K562 (cell line): Measurements from ENCODE around the gene SHB. TPM values are rescaled to one million over a fixed set of nuclear protein-coding genes. Genes with fewer than 3 reads are reported as not detected.

ENCODE experiments used
- DMBX1 ChIP-seq: fragments of 250-450 bp; sonication (Bioruptor Pico); IDR thresholded peaks from 2 replicates; pipeline ENCODE4 v1.8.0; 2022; ENCODE audit warnings: inconsistent platforms, mild to moderate bottlenecking, moderate library complexity, borderline replicate concordance
- HIVEP1 ChIP-seq: fragments of 250-450 bp; sonication (Bioruptor Pico); IDR thresholded peaks from 2 replicates; pipeline ENCODE4 v1.4.0; 2020; ENCODE audit warnings: mild to moderate bottlenecking
- MAFK ChIP-seq: IDR thresholded peaks from 2 replicates; pipeline ENCODE4 v1.6.1; 2011; ENCODE audit warnings: low read length, improper control_type of control experiment
- MXI1 ChIP-seq: IDR thresholded peaks from 2 replicates; pipeline ENCODE4 v1.6.1; 2011; ENCODE audit warnings: low read depth, mild to moderate bottlenecking, improper control_type of control experiment, low read length
- NCOA1 ChIP-seq: fragments of 450-650 bp; IDR thresholded peaks from 2 replicates; pipeline ENCODE4 v1.6.1; 2016; ENCODE audit warnings: low read depth
- POLR3G ChIP-seq: IDR thresholded peaks from 2 replicates; pipeline ENCODE4 v1.6.1; 2011; ENCODE audit not compliant: insufficient read length, insufficient replicate concordance; ENCODE audit errors: extremely low read depth
- PURB ChIP-seq: sonication (generic); formaldehyde crosslinking; IDR thresholded peaks from 2 replicates; pipeline ENCODE4 v1.9.0; 2021; ENCODE audit warnings: low read depth, mild to moderate bottlenecking, missing genetic modification reagents
- TAF1 ChIP-seq: IDR thresholded peaks from 2 replicates; pipeline ENCODE4 v1.6.1; 2011; ENCODE audit warnings: mild to moderate bottlenecking, low read length, moderate library complexity; ENCODE audit not compliant: insufficient read depth, control insufficient read depth, severe bottlenecking; ENCODE audit errors: extremely low read depth
- TCF7 ChIP-seq: sonication (generic); IDR thresholded peaks from 2 replicates; pipeline ENCODE4 v1.6.1; 2016; ENCODE audit warnings: antibody characterized with exemption, borderline replicate concordance
- ZBTB8A ChIP-seq: fragments of 450-650 bp; IDR thresholded peaks from 2 replicates; pipeline ENCODE4 v1.6.1; 2018; ENCODE audit warnings: mild to moderate bottlenecking, moderate library complexity; ENCODE audit not compliant: partially characterized antibody
- ZFP30 ChIP-seq: fragments of 250-450 bp; sonication (Bioruptor Pico); IDR thresholded peaks from 2 replicates; pipeline ENCODE4 v1.8.0; 2022; ENCODE audit warnings: moderate library complexity, mild to moderate bottlenecking, inconsistent platforms, borderline replicate concordance
- ZNF584 ChIP-seq: fragments of 200-800 bp; sonication (Bioruptor generic); IDR thresholded peaks from 2 replicates; pipeline ENCODE4 v1.6.1; 2016; ENCODE audit warnings: low read depth, mild to moderate bottlenecking, missing genetic modification characterization, missing compliant biosample characterization
- polyA plus RNA-seq, 8 experiments: library from polyadenylated mRNA; depleted of rRNA in 4 of 8; stranded (reverse) in 5 of 8; unstranded in 3 of 8; fragments of >200 nt; fragmentation: Nextera tagmentation in 2 of 8; fragmentation: Illumina TruSeq in 1 of 8; extraction: Ambion mirVana in 2 of 8; extraction: Trizol in 1 of 8; gene quantifications; 2 replicates each; pipeline versions ENCODE4 v1.2.1 to v1.2.3, GENCODE V29; 2011 to 2014; ENCODE audit warnings: inconsistent platforms in 1 of 8, missing spikeins in 1 of 8
- total RNA-seq, 7 experiments: library from RNA; depleted of rRNA in 6 of 7; stranded (reverse); fragments of >200 nt in 6 of 7; fragmentation: Illumina TruSeq in 2 of 7; extraction: Trizol in 2 of 7; gene quantifications; 2 replicates each; pipeline versions ENCODE4 v1.2.1 to v1.2.3, GENCODE V29; 2011 to 2021; ENCODE audit warnings: low replicate concordance in 1 of 7
- TF ChIP-seq, protein P1 (sequence below): fragments of 250-450 bp; sonication (Bioruptor Pico); IDR thresholded peaks from 2 replicates; pipeline ENCODE4 v1.8.0; 2021; ENCODE audit warnings: moderate library complexity, mild to moderate bottlenecking, inconsistent platforms
- TF ChIP-seq, protein P2 (sequence below), 2 experiments: IDR thresholded peaks; 2 replicates each; pipeline ENCODE4 v1.6.1; 2011; ENCODE audit warnings: borderline replicate concordance in 1 of 2, control low read depth in 1 of 2, low read depth in 1 of 2, low read length in 1 of 2, mild to moderate bottlenecking in 1 of 2, mixed read lengths in 1 of 2, moderate library complexity in 1 of 2; ENCODE audit not compliant: insufficient read depth in 1 of 2, insufficient read length in 1 of 2, poor library complexity in 1 of 2, severe bottlenecking in 1 of 2; ENCODE audit errors: extremely low read depth in 1 of 2
- TF ChIP-seq, protein P3 (sequence below): sonication (generic); formaldehyde crosslinking; IDR thresholded peaks from 2 replicates; pipeline ENCODE4 v1.8.0; 2022; ENCODE audit warnings: missing genetic modification reagents, mild to moderate bottlenecking, moderate library complexity, borderline replicate concordance
- TF ChIP-seq, protein P4 (sequence below): fragments of 250-450 bp; sonication (Bioruptor Pico); IDR thresholded peaks from 2 replicates; pipeline ENCODE4 v1.8.0; 2021; ENCODE audit warnings: borderline replicate concordance, mild to moderate bottlenecking, moderate library complexity; ENCODE audit not compliant: poor library complexity, severe bottlenecking

SHB gene
- total and polyA plus RNA-seq, 9 of the 15 experiments (the other 6 are each of a cell fraction or from before 2014, with no cell fraction given): 0.78 to 16.0 (median 5.3) TPM

DNA sequence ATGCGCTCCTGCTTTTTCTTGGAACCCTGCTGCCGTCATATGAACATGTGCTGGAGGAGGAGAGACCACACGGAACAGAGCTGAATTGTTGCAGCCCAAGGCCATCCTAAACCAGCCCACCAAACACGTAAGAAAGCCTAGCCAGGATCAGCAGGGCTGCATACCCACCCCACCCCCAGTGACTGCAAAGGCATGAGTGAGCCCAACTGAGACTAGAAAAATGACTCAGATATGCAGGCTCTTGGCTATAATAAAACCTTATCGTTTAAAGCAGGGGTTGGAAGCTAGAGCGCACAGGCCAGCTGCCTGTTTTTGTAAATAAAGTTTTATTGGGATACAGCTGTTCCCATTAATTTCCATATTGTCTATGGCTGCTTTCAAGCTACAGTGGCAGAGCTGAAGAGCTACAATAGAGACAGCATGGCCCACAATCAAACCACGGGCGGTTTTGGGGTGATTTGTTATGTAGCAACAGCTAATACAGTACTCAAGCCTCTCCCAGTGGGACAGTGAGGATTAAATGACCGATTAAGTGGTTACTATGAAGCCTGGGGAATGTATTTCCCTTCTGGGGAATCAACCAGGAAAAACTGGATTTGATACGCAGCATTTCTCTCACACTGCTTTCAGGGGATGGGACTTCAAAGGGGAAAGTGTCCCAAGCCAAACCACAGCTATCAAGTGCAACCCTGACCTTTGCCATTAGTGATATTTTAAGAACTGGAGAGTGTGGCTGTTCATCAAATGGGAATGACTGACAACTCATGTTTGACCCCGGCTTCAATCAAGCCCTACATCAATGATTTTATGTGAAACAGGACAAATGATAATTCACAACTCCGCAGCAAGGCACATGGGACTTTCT is 6.3 kb downstream of the SHB start (continued):
- TF ChIP-seq, protein P1, sequence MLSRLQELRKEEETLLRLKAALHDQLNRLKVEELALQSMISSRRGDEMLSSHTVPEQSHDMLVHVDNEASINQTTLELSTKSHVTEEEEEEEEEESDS: no peak
- TF ChIP-seq HIVEP1 (CRISPR knock-in tag) (no peak), DMBX1 (CRISPR knock-in tag) (no peak), MXI1 (no peak), NCOA1 (no peak), MAFK (peak; percentile 33; the same call in 1 of the 2 replicates), PURB (CRISPR knock-in tag) (no peak), TCF7 (no peak), ZFP30 (CRISPR knock-in tag) (no peak), ZBTB8A (no peak), TAF1 (no peak), POLR3G (no peak), ZNF584 (CRISPR knock-in tag) (no peak)
- TF ChIP-seq, protein P2, sequence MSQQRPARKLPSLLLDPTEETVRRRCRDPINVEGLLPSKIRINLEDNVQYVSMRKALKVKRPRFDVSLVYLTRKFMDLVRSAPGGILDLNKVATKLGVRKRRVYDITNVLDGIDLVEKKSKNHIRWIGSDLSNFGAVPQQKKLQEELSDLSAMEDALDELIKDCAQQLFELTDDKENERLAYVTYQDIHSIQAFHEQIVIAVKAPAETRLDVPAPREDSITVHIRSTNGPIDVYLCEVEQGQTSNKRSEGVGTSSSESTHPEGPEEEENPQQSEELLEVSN (IDR thresholded peaks at IDR 0.05; ENCODE audit: borderline replicate concordance in 1 of 2, extremely low read depth in 1 of 2, insufficient read depth in 1 of 2, insufficient read length in 1 of 2, low read depth in 1 of 2, low read length in 1 of 2, poor library complexity in 1 of 2, severe bottlenecking in 1 of 2): no peak
- TF ChIP-seq, protein P3, sequence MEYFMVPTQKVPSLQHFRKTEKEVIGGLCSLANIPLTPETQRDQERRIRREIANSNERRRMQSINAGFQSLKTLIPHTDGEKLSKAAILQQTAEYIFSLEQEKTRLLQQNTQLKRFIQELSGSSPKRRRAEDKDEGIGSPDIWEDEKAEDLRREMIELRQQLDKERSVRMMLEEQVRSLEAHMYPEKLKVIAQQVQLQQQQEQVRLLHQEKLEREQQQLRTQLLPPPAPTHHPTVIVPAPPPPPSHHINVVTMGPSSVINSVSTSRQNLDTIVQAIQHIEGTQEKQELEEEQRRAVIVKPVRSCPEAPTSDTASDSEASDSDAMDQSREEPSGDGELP: peak; percentile 78
- TF ChIP-seq, protein P4, sequence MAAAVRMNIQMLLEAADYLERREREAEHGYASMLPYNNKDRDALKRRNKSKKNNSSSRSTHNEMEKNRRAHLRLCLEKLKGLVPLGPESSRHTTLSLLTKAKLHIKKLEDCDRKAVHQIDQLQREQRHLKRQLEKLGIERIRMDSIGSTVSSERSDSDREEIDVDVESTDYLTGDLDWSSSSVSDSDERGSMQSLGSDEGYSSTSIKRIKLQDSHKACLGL (CRISPR knock-in tag): no peak
